ENCODE measurements around the gene GPR87.

Gene GPR87

DNA sequence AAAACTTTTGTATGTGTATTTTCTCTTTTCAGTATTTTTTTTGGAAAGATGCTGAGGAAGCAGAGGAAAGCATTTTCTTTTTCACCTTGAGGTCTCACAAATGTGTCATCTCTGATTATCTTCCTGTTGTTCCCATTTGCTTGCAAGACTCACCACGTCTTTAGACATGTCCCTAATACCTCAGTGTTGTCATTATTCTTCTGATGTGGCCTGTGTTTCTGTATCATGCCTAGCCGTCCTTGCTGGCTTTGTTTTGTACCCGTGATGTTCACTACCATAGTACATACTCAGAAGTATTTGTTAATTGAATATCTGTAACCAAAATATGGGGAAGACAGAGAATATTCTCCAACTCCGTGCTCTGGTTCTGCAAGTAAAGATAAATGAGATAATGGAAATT, 33.2 kb downstream of the GPR87 start:
- Histone ChIP-seq H3K4me3 (replicated peaks; ENCODE audit: insufficient read depth, low read length) (no peak overlapping the region), H3K27ac (replicated peaks) (no peak overlapping the region), H3K27me3 (ENCODE audit: insufficient read depth, poor library complexity, severe bottlenecking) (no peaks in the 10 kb centered on the region)
- TF ChIP-seq SPI1 (IDR thresholded peaks at IDR 0.05; ENCODE audit: borderline replicate concordance, low read depth) = no peak
- TF ChIP-seq, protein P1, sequence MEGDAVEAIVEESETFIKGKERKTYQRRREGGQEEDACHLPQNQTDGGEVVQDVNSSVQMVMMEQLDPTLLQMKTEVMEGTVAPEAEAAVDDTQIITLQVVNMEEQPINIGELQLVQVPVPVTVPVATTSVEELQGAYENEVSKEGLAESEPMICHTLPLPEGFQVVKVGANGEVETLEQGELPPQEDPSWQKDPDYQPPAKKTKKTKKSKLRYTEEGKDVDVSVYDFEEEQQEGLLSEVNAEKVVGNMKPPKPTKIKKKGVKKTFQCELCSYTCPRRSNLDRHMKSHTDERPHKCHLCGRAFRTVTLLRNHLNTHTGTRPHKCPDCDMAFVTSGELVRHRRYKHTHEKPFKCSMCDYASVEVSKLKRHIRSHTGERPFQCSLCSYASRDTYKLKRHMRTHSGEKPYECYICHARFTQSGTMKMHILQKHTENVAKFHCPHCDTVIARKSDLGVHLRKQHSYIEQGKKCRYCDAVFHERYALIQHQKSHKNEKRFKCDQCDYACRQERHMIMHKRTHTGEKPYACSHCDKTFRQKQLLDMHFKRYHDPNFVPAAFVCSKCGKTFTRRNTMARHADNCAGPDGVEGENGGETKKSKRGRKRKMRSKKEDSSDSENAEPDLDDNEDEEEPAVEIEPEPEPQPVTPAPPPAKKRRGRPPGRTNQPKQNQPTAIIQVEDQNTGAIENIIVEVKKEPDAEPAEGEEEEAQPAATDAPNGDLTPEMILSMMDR (IDR thresholded peaks at IDR 0.05; ENCODE audit: insufficient read depth, low read length) = no peak
- DNase-seq (ENCODE audit: low read depth in 1 of 2, low spot score in 1 of 2) = no peak

- no peak overlapping the region for H3K27ac ChIP-seq (replicated peaks)
- peak; percentile 27 to 37 for DNase-seq (ENCODE audit: low read depth in 1 of 2, low spot score in 1 of 2)
Observed at GRCh38 chr3:151282921-151283320, 33.7 kb downstream of the GPR87 start.

DNA sequence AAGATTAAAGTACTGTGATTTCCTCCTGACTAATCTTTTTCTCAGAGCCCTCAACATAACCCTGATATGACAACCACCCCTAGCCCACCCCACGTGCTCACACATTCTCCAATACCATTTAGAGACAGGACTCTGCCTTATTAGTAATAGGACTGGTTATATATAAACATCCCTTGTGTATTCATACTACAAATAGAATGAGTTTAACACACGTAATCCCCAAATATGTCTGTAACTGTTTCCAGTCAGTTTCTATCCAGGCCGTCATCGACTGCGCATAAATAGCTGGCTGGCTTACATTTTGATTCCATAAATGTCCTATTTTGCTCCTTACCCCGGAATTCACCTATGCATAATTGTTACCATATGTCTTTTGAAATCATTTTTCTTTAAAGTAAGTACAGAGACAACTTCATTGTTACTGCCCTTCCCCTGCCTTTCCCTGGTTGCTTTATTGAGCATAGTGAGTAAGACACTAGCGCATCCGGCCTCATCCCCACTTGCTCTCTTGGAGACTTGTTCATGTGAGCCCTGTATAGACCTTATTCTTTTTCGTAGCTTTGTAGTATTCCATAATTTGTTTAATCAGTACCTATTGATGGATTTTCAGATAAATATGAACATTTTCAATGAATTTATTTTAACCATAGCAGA, 34.8 kb downstream of the GPR87 start:
- no peak overlapping the region for H3K4me3 ChIP-seq (replicated peaks; ENCODE audit: insufficient read depth, low read length)
- no peak for TF ChIP-seq POLR2AphosphoS5 (IDR thresholded peaks at IDR 0.05; ENCODE audit: low read depth)
- TF ChIP-seq, protein P1 (IDR thresholded peaks at IDR 0.05; ENCODE audit: insufficient read depth, low read length) = no peak
- TF ChIP-seq GABPA (IDR thresholded peaks at IDR 0.05; ENCODE audit: low read depth) = no peak
- TF ChIP-seq, protein P2, sequence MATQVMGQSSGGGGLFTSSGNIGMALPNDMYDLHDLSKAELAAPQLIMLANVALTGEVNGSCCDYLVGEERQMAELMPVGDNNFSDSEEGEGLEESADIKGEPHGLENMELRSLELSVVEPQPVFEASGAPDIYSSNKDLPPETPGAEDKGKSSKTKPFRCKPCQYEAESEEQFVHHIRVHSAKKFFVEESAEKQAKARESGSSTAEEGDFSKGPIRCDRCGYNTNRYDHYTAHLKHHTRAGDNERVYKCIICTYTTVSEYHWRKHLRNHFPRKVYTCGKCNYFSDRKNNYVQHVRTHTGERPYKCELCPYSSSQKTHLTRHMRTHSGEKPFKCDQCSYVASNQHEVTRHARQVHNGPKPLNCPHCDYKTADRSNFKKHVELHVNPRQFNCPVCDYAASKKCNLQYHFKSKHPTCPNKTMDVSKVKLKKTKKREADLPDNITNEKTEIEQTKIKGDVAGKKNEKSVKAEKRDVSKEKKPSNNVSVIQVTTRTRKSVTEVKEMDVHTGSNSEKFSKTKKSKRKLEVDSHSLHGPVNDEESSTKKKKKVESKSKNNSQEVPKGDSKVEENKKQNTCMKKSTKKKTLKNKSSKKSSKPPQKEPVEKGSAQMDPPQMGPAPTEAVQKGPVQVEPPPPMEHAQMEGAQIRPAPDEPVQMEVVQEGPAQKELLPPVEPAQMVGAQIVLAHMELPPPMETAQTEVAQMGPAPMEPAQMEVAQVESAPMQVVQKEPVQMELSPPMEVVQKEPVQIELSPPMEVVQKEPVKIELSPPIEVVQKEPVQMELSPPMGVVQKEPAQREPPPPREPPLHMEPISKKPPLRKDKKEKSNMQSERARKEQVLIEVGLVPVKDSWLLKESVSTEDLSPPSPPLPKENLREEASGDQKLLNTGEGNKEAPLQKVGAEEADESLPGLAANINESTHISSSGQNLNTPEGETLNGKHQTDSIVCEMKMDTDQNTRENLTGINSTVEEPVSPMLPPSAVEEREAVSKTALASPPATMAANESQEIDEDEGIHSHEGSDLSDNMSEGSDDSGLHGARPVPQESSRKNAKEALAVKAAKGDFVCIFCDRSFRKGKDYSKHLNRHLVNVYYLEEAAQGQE (IDR thresholded peaks at IDR 0.05; ENCODE audit: insufficient replicate concordance, low read depth) = no peak
- no peak for TF ChIP-seq SPI1 (IDR thresholded peaks at IDR 0.05; ENCODE audit: borderline replicate concordance, low read depth)
- no peak overlapping the region for H3K27ac ChIP-seq (replicated peaks)
- no peaks in the 10 kb centered on the region for H3K27me3 ChIP-seq (ENCODE audit: insufficient read depth, poor library complexity, severe bottlenecking)
- DNase-seq (ENCODE audit: low read depth in 1 of 2, low spot score in 1 of 2) = no peak

More at GRCh38 chr3:151282921-151283320, 33.7 kb downstream of the GPR87 start:
- Histone ChIP-seq H3K4me3 (replicated peaks; ENCODE audit: insufficient read depth, low read length) (no peak overlapping the region), H3K27me3 (ENCODE audit: insufficient read depth, poor library complexity, severe bottlenecking) (no peaks in the 10 kb centered on the region)
- TF ChIP-seq, protein P2 (IDR thresholded peaks at IDR 0.05; ENCODE audit: insufficient replicate concordance, low read depth) = no peak
- no peak for TF ChIP-seq POLR2AphosphoS5 (IDR thresholded peaks at IDR 0.05; ENCODE audit: low read depth)
- TF ChIP-seq SPI1 (IDR thresholded peaks at IDR 0.05; ENCODE audit: borderline replicate concordance, low read depth) = no peak
- no peak for TF ChIP-seq GABPA (IDR thresholded peaks at IDR 0.05; ENCODE audit: low read depth)
- TF ChIP-seq, protein P1 (IDR thresholded peaks at IDR 0.05; ENCODE audit: insufficient read depth, low read length) = peak; percentile 0

- Histone ChIP-seq H3K27ac (replicated peaks) (peak within 1 kb of the TSS; percentile 49), H3K27me3 (ENCODE audit: insufficient read depth, poor library complexity, severe bottlenecking) (no peaks in the 10 kb centered on the region), H3K4me3 (replicated peaks; ENCODE audit: insufficient read depth, low read length) (no peak within 1 kb of the TSS)
- peak in 1 of 2 experiments; percentile 86 for DNase-seq (ENCODE audit: low read depth in 1 of 2, low spot score in 1 of 2)
- TF ChIP-seq GABPA (IDR thresholded peaks at IDR 0.05; ENCODE audit: low read depth) (no peak), SPI1 (IDR thresholded peaks at IDR 0.05; ENCODE audit: borderline replicate concordance, low read depth) (peak; percentile 75)
Observed at GRCh38 chr3:151278230-151278629, 38.4 kb downstream of the GPR87 start, which contains the start of gene P2RY14. Gene P2RY14, minus strand, starts transcription at chr3:151278542. Its CDS starts 64,226 bp downstream, at chr3:151214316.

All from HL-60 (cell line).